Mesendoderm (in vitro differentiated cells): ENCODE measurements around the gene DZIP1L.
"Not testable (repeated sequence)": the region's sequence is repeated elsewhere in the genome, so short reads cannot be mapped to it uniquely, and the experiment has no call there.

Source experiments
- DNase-seq: peaks from one replicate; pipeline ENCODE4 v3.0.0; 2013
- H2AK5ac ChIP-seq: 2 replicates; pipeline ENCODE4 v1.6.1; 2013; ENCODE audit warnings: low read length, inconsistent platforms
- H2BK120ac ChIP-seq: 2 replicates; pipeline ENCODE4 v1.6.1; 2013; ENCODE audit warnings: low read depth, mild to moderate bottlenecking, low read length, moderate library complexity, mixed read lengths
- H2BK15ac ChIP-seq: replicated peaks from 2 replicates; pipeline ENCODE4 v1.6.1; 2013; ENCODE audit warnings: low read depth, mild to moderate bottlenecking, moderate library complexity
- H2BK5ac ChIP-seq: 2 replicates; pipeline ENCODE4 v1.6.1; 2013; ENCODE audit warnings: low read length, inconsistent platforms
- H3K18ac ChIP-seq: 2 replicates; pipeline ENCODE4 v1.6.1; 2013; ENCODE audit warnings: mild to moderate bottlenecking, low read length, mixed read lengths
- H3K23ac ChIP-seq: one replicate; pipeline ENCODE4 v1.6.1; 2013; ENCODE audit warnings: low read length
- H3K27ac ChIP-seq: 2 replicates; pipeline ENCODE4 v1.5.1; 2013; ENCODE audit warnings: low read depth, mild to moderate bottlenecking, inconsistent platforms, low read length, moderate library complexity
- H3K27me3 ChIP-seq: 2 replicates; pipeline ENCODE4 v1.6.1; 2013; ENCODE audit warnings: low read length, control low read depth, mild to moderate bottlenecking, inconsistent platforms; ENCODE audit not compliant: insufficient read depth, poor library complexity
- H3K36me3 ChIP-seq: 2 replicates; pipeline ENCODE4 v1.6.1; 2013; ENCODE audit warnings: low read length, inconsistent platforms; ENCODE audit not compliant: control insufficient read depth, insufficient read depth
- H3K4ac ChIP-seq: one replicate; pipeline ENCODE4 v1.6.1; 2013; ENCODE audit warnings: low read depth, mild to moderate bottlenecking, low read length, moderate library complexity
- H3K4me1 ChIP-seq: 2 replicates; pipeline ENCODE4 v1.6.1; 2013; ENCODE audit warnings: low read depth, low read length, inconsistent platforms; ENCODE audit not compliant: control insufficient read depth
- H3K4me2 ChIP-seq: 2 replicates; pipeline ENCODE4 v1.6.1; 2013; ENCODE audit warnings: low read length
- H3K4me3 ChIP-seq: 2 replicates; pipeline ENCODE4 v1.5.1; 2013; ENCODE audit warnings: mild to moderate bottlenecking, low read length
- H3K56ac ChIP-seq: one replicate; pipeline ENCODE4 v1.6.1; 2013; ENCODE audit warnings: low read length
- H3K79me1 ChIP-seq: 2 replicates; pipeline ENCODE4 v1.6.1; 2013; ENCODE audit warnings: low read length, inconsistent platforms
- H3K79me2 ChIP-seq: 2 replicates; pipeline ENCODE4 v1.6.1; 2013; ENCODE audit warnings: mild to moderate bottlenecking, low read length; ENCODE audit not compliant: control insufficient read depth, insufficient read depth
- H3K9ac ChIP-seq: 2 replicates; pipeline ENCODE4 v1.6.1; 2013; ENCODE audit warnings: low read length, inconsistent platforms
- H4K5ac ChIP-seq: one replicate; pipeline ENCODE4 v1.6.1; 2013; ENCODE audit warnings: low read length
- H4K8ac ChIP-seq: one replicate; pipeline ENCODE4 v1.6.1; 2013; ENCODE audit warnings: low read depth, mild to moderate bottlenecking, control low read depth, low read length, moderate library complexity
- WGBS: extraction: QIAGEN DNeasy Blood & Tissue Kit; methylation state at CpG from one replicate; pipeline ENCODE4 v1.1.7; 2013; ENCODE audit warnings: low lambda C conversion rate, missing lambda C conversion rate; ENCODE audit not compliant: insufficient coverage; ENCODE audit errors: extremely low coverage; 5-methylcytosine and 5-hydroxymethylcytosine counted together

Gene DZIP1L

GRCh38 chr3:138142181-138142580, 26.8 kb upstream of the DZIP1L start:
- H3K4ac ChIP-seq, H3K27ac ChIP-seq, H3K18ac ChIP-seq, H3K9ac ChIP-seq, H3K56ac ChIP-seq, DNase-seq, H3K36me3 ChIP-seq, H2BK5ac ChIP-seq, H3K4me1 ChIP-seq, H3K79me1 ChIP-seq, H3K79me2 ChIP-seq, H2AK5ac ChIP-seq, H3K23ac ChIP-seq, H3K27me3 ChIP-seq, H2BK120ac ChIP-seq, H3K4me2 ChIP-seq, H3K4me3 ChIP-seq, H4K5ac ChIP-seq, H4K8ac ChIP-seq, H2BK15ac ChIP-seq: not testable (repeated sequence)
- WGBS, result no CpG with 5 or more reads among the region's 3 CpGs

DNA sequence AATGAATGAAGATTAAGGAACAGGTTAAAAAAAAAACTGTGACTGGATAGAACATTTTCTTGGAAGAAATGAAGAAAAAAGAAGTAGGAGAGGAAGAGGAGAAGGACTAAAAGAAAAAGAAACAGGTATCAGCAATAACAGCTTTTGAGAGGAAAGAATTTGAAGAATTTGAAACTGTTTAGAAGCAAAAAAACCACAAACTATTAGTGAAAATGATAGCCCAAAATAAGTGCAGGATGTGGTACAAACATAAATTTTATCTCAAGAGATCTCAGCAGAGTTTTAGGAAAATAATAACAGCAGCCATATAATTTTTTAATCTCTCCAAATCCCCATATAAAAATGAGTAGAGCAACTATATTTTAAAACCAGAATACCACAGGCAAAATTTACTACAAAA, 25.5 kb upstream of the DZIP1L start:
- no peak overlapping the region for H2BK120ac ChIP-seq
- peaks cover 2% of the 10 kb centered on the region for H3K4me1 ChIP-seq
- no peak overlapping the region for H4K5ac ChIP-seq
- H3K27me3 ChIP-seq, result no peaks in the 10 kb centered on the region
- H3K4me3 ChIP-seq, result no peak overlapping the region
- H3K36me3 ChIP-seq, result no peaks in the 10 kb centered on the region
- no peak overlapping the region for H4K8ac ChIP-seq
- DNase-seq, result no peak
- no peak overlapping the region for H3K9ac ChIP-seq
- no peak overlapping the region for H2BK15ac ChIP-seq
- H2AK5ac ChIP-seq, result no peak overlapping the region
- H3K27ac ChIP-seq, result no peak overlapping the region
- no peak overlapping the region for H3K4ac ChIP-seq
- no peaks in the 10 kb centered on the region for H3K79me1 ChIP-seq
- H3K56ac ChIP-seq, result no peak overlapping the region
- H3K23ac ChIP-seq, result no peak overlapping the region
- H3K18ac ChIP-seq, result no peak overlapping the region
- H3K4me2 ChIP-seq, result no peak overlapping the region
- H3K79me2 ChIP-seq, result no peaks in the 10 kb centered on the region
- H2BK5ac ChIP-seq, result no peak overlapping the region

GRCh38 chr3:138139691-138140090, 24.3 kb upstream of the DZIP1L start:
- Histone ChIP-seq H4K8ac (no peak overlapping the region), H3K4me3 (no peak overlapping the region), H3K4ac (no peak overlapping the region), H3K36me3 (no peaks in the 10 kb centered on the region), H3K23ac (no peak overlapping the region), H3K18ac (no peak overlapping the region), H2AK5ac (no peak overlapping the region), H3K27ac (no peak overlapping the region), H3K79me2 (no peaks in the 10 kb centered on the region), H2BK15ac (no peak overlapping the region), H2BK5ac (no peak overlapping the region), H3K4me2 (no peak overlapping the region), H3K56ac (no peak overlapping the region), H3K79me1 (no peaks in the 10 kb centered on the region), H3K27me3 (no peaks in the 10 kb centered on the region), H3K9ac (no peak overlapping the region), H4K5ac (no peak overlapping the region), H3K4me1 (peaks cover 2% of the 10 kb centered on the region), H2BK120ac (no peak overlapping the region)
- DNase-seq, result no peak
- no CpG with 5 or more reads among the region's 2 CpGs for WGBS

DNA sequence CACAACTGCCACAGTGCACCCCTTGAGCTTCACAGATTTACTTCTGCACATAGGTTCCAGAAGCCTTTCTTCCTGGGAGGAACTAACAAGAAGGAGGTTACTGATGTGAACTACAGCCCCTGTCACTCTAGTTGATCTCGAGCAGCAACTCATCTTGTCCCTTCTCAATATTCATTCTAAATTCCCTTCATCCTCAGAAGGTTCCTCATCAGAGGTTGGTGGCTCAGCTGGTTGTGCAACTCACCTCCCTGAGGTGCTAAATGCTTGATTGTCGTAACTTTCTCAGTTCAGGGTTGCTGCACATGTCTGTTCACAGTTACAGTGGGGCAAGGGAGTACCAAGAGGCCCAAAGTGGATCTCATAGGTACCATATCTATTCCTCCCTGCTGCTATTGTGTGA, 22.5 kb upstream of the DZIP1L start:
- no peaks in the 10 kb centered on the region for H3K79me2 ChIP-seq
- no peak overlapping the region for H2BK15ac ChIP-seq
- H2BK5ac ChIP-seq, result no peak overlapping the region
- no peak overlapping the region for H2AK5ac ChIP-seq
- no peak overlapping the region for H3K9ac ChIP-seq
- WGBS, result no CpG with 5 or more reads among the region's 2 CpGs
- H3K4me3 ChIP-seq, result no peak overlapping the region
- H3K79me1 ChIP-seq, result no peaks in the 10 kb centered on the region
- no peaks in the 10 kb centered on the region for H3K36me3 ChIP-seq
- H3K4me2 ChIP-seq, result no peak overlapping the region
- H2BK120ac ChIP-seq, result no peak overlapping the region
- no peaks in the 10 kb centered on the region for H3K27me3 ChIP-seq
- H3K4me1 ChIP-seq, result peaks cover 2% of the 10 kb centered on the region
- H3K23ac ChIP-seq, result no peak overlapping the region
- no peak overlapping the region for H3K18ac ChIP-seq
- no peak overlapping the region for H3K56ac ChIP-seq
- no peak overlapping the region for H3K4ac ChIP-seq
- DNase-seq, result no peak
- H4K8ac ChIP-seq, result no peak overlapping the region
- no peak overlapping the region for H3K27ac ChIP-seq
- H4K5ac ChIP-seq, result no peak overlapping the region

- no peak overlapping the region for H2BK15ac ChIP-seq
- H4K8ac ChIP-seq, result no peak overlapping the region
- no peak overlapping the region for H3K4me3 ChIP-seq
These were observed 20.8 kb upstream of the DZIP1L start for GRCh38 chr3:138136201-138136600.

DNA sequence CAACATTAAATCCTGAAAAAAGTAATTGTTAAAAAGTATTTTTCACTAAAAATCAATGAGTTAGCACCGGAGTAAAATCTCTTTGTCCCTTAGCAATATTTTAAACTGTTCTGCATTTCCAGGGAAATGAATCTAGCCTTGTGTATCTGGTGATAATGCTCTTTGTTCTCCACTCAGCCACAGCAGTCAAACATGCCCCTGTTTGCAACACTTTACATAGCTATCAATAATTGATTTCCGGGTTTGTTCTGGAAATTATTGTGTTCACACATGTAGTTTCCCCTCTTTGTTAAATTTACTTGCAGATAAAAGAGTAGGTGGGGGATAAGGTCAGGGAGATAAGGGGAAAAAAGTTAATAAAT, 20.4 kb upstream of the DZIP1L start:
- Histone ChIP-seq H3K56ac (no peak overlapping the region), H2BK15ac (no peak overlapping the region), H3K79me1 (no peaks in the 10 kb centered on the region), H3K4me1 (peaks cover 2% of the 10 kb centered on the region), H3K79me2 (no peaks in the 10 kb centered on the region), H3K36me3 (no peaks in the 10 kb centered on the region), H4K8ac (no peak overlapping the region), H3K18ac (no peak overlapping the region), H2BK120ac (no peak overlapping the region), H3K9ac (no peak overlapping the region), H3K27ac (no peak overlapping the region), H3K27me3 (no peaks in the 10 kb centered on the region), H3K4me2 (no peak overlapping the region), H2AK5ac (no peak overlapping the region), H3K4me3 (no peak overlapping the region), H3K23ac (no peak overlapping the region), H3K4ac (no peak overlapping the region), H2BK5ac (no peak overlapping the region), H4K5ac (no peak overlapping the region)
- DNase-seq, result no peak
- no CpG with 5 or more reads among the region's 2 CpGs for WGBS

More at GRCh38 chr3:138136201-138136600, 20.8 kb upstream of the DZIP1L start:
- Histone ChIP-seq H3K18ac (no peak overlapping the region), H2BK120ac (no peak overlapping the region), H3K79me2 (no peaks in the 10 kb centered on the region), H3K4ac (no peak overlapping the region), H2BK5ac (no peak overlapping the region), H3K23ac (no peak overlapping the region), H3K4me1 (peaks cover 2% of the 10 kb centered on the region), H3K79me1 (no peaks in the 10 kb centered on the region), H3K9ac (no peak overlapping the region), H3K56ac (no peak overlapping the region), H2AK5ac (no peak overlapping the region), H3K4me2 (no peak overlapping the region), H3K36me3 (no peaks in the 10 kb centered on the region), H3K27me3 (no peaks in the 10 kb centered on the region), H4K5ac (no peak overlapping the region), H3K27ac (no peak overlapping the region)
- DNase-seq, result no peak
- no CpG with 5 or more reads among the region's 3 CpGs for WGBS
